Loucy (cell line): ENCODE data around the gene FAU.

ENCODE experiments used
- H2AFZ ChIP-seq: fragments of 200-600 bp; sonication (generic); 2 replicates; pipeline ENCODE4 v1.6.0; 2016; ENCODE audit warnings: antibody characterized with exemption, mild to moderate bottlenecking, low read length, moderate library complexity
- H3F3A ChIP-seq: fragments of 200-600 bp; 2 replicates; pipeline ENCODE4 v1.6.0; 2016; ENCODE audit warnings: antibody characterized with exemption, low read depth, mild to moderate bottlenecking
- H3K27me3 ChIP-seq: fragments of 200-600 bp; sonication (generic); 2 replicates; pipeline ENCODE4 v1.6.1; 2014; ENCODE audit warnings: low read length, mild to moderate bottlenecking; ENCODE audit not compliant: insufficient read depth, poor library complexity, severe bottlenecking
- H3K36me3 ChIP-seq: fragments of 200-600 bp; sonication (generic); 2 replicates; pipeline ENCODE4 v1.6.1; 2016; ENCODE audit warnings: low read length; ENCODE audit not compliant: insufficient read depth
- H3K4me1 ChIP-seq: fragments of 200-600 bp; sonication (generic); 2 replicates; pipeline ENCODE4 v1.5.1; 2014; ENCODE audit warnings: low read length, mild to moderate bottlenecking; ENCODE audit not compliant: insufficient read depth, poor library complexity, severe bottlenecking
- H3K4me2 ChIP-seq: fragments of 200-600 bp; sonication (generic); 2 replicates; pipeline ENCODE4 v1.6.0; 2014; ENCODE audit warnings: antibody characterized with exemption, low read length, low read depth, mild to moderate bottlenecking; ENCODE audit not compliant: poor library complexity, severe bottlenecking
- H3K4me3 ChIP-seq: fragments of 200-600 bp; sonication (generic); 2 replicates; pipeline ENCODE4 v1.5.1; 2014; ENCODE audit warnings: low read length, mild to moderate bottlenecking, mixed read lengths; ENCODE audit not compliant: poor library complexity, severe bottlenecking
- H3K79me2 ChIP-seq: fragments of 200-600 bp; sonication (generic); 2 replicates; pipeline ENCODE4 v1.6.1; 2014; ENCODE audit warnings: low read length; ENCODE audit not compliant: insufficient read depth
- H3K9ac ChIP-seq: fragments of 200-600 bp; sonication (generic); 2 replicates; pipeline ENCODE4 v1.6.0; 2014; ENCODE audit warnings: mild to moderate bottlenecking, low read depth, low read length, moderate library complexity; ENCODE audit not compliant: poor library complexity, severe bottlenecking
- H3K9me2 ChIP-seq: fragments of 200-600 bp; sonication (generic); replicated peaks from 2 replicates; pipeline ENCODE4 v1.6.1; 2016; ENCODE audit warnings: low read depth, low read length, mixed read lengths
- H3K9me3 ChIP-seq: fragments of 200-600 bp; sonication (generic); 2 replicates; pipeline ENCODE4 v1.6.1; 2014; ENCODE audit warnings: mild to moderate bottlenecking, antibody characterized with exemption, low read length, low read depth; ENCODE audit not compliant: insufficient read depth
- H4K20me1 ChIP-seq: fragments of 200-600 bp; sonication (generic); 2 replicates; pipeline ENCODE4 v1.6.0; 2014; ENCODE audit warnings: antibody characterized with exemption, low read length, mild to moderate bottlenecking; ENCODE audit not compliant: insufficient read depth, poor library complexity, severe bottlenecking
- CTCF ChIP-seq: fragments of 200-600 bp; sonication (generic); conservative IDR thresholded peaks from 2 replicates; pipeline ENCODE4 v1.5.1; 2014; ENCODE audit warnings: mild to moderate bottlenecking, antibody characterized with exemption, low read length
- EZH2phosphoT487 ChIP-seq: fragments of 200-600 bp; IDR thresholded peaks from 2 replicates; pipeline ENCODE4 v1.6.1; 2018; ENCODE audit warnings: antibody characterized with exemption, mild to moderate bottlenecking, moderate library complexity, borderline replicate concordance

Gene FAU

GRCh38 chr11:65117206-65118096 is 4.5 kb downstream of the FAU start, which contains the start of gene ZNHIT2:
Gene ZNHIT2 (minus strand): TSS chr11:65117701. CDS start chr11:65117653, 48 bp downstream.
- H3K27me3 ChIP-seq: no peaks in the 10 kb centered on the region
- peak within 1 kb of the TSS; percentile 14; the same call in 1 of the 2 replicates for H2AFZ ChIP-seq
- H3K9me2 ChIP-seq: no peaks in the 10 kb centered on the region
- peak within 1 kb of the TSS; percentile 94 for H3K4me3 ChIP-seq
- peaks cover 24% of the 10 kb centered on the region for H4K20me1 ChIP-seq
- H3K79me2 ChIP-seq: peaks cover 48% of the 10 kb centered on the region
- TF ChIP-seq CTCF (peak; percentile 89), EZH2phosphoT487 (no peak)
- H3K9me3 ChIP-seq: no peaks in the 10 kb centered on the region
- H3K9ac ChIP-seq: peak within 1 kb of the TSS; percentile 80
- peaks cover 32% of the 10 kb centered on the region for H3K4me1 ChIP-seq
- H3F3A ChIP-seq: peaks cover 4% of the 10 kb centered on the region
- peak within 1 kb of the TSS; percentile 82 for H3K4me2 ChIP-seq
- H3K36me3 ChIP-seq: peaks cover 18% of the 10 kb centered on the region; the same call in 1 of the 2 replicates

- peaks cover 4% of the 10 kb centered on the region for H3F3A ChIP-seq
- TF ChIP-seq EZH2phosphoT487: no peak
- no peak for TF ChIP-seq CTCF
- H3K4me3 ChIP-seq: peak overlapping the region; percentile 94
- H3K4me2 ChIP-seq: peak overlapping the region; percentile 82
- no peaks in the 10 kb centered on the region for H3K9me2 ChIP-seq
- peaks cover 22% of the 10 kb centered on the region for H4K20me1 ChIP-seq
- peaks cover 43% of the 10 kb centered on the region for H3K79me2 ChIP-seq
- H2AFZ ChIP-seq: no peak overlapping the region
- no peaks in the 10 kb centered on the region for H3K9me3 ChIP-seq
- peak overlapping the region; percentile 80 for H3K9ac ChIP-seq
- H3K27me3 ChIP-seq: no peaks in the 10 kb centered on the region
- peaks cover 18% of the 10 kb centered on the region; the same call in 1 of the 2 replicates for H3K36me3 ChIP-seq
- peaks cover 39% of the 10 kb centered on the region for H3K4me1 ChIP-seq
Measured at GRCh38 chr11:65116370-65117205, 5.3 kb downstream of the FAU start.

GRCh38 chr11:65115361-65116082 is 6.4 kb downstream of the FAU start:
- Histone ChIP-seq H3K9ac (no peak overlapping the region), H3K79me2 (peaks cover 32% of the 10 kb centered on the region), H3K9me2 (no peaks in the 10 kb centered on the region), H3F3A (peaks cover 8% of the 10 kb centered on the region), H2AFZ (no peak overlapping the region), H3K4me3 (no peak overlapping the region), H3K27me3 (no peaks in the 10 kb centered on the region), H3K9me3 (no peaks in the 10 kb centered on the region), H3K36me3 (peaks cover 16% of the 10 kb centered on the region; the same call in 1 of the 2 replicates), H4K20me1 (peaks cover 17% of the 10 kb centered on the region), H3K4me2 (no peak overlapping the region), H3K4me1 (peaks cover 36% of the 10 kb centered on the region)
- no peak for TF ChIP-seq CTCF
- TF ChIP-seq EZH2phosphoT487: no peak
